Sigmoid colon (tissue), 4 donors: ENCODE data around the gene PPARA.

Source experiments
- EP300 ChIP-seq, 4 donors: sonication (generic); formaldehyde crosslinking; IDR thresholded peaks; one replicate each; pipeline ENCODE4 v1.6.1; 2017; ENCODE audit warnings: antibody characterized with exemption in 4 of 4
- POLR2A ChIP-seq, 2 donors: fragments of 450-650 bp; IDR thresholded peaks; one replicate each; pipeline ENCODE4 v1.6.1; 2016; ENCODE audit warnings: antibody characterized with exemption in 2 of 2, mild to moderate bottlenecking in 2 of 2, moderate library complexity in 2 of 2
- POLR2AphosphoS5 ChIP-seq, 4 donors: sonication (generic); formaldehyde crosslinking; IDR thresholded peaks; one replicate each; pipeline ENCODE4 v1.6.1; 2017; ENCODE audit warnings: antibody characterized with exemption in 4 of 4
- TF ChIP-seq, protein P1 (sequence below), 4 experiments: fragments of 450-650 bp in 3 of 4; fragments of 200-600 bp in 1 of 4; IDR thresholded peaks; one replicate each; pipeline ENCODE4 v1.5.1; 2016 to 2019; ENCODE audit warnings: antibody characterized with exemption in 4 of 4, mild to moderate bottlenecking in 3 of 4, moderate library complexity in 2 of 4

DNA sequence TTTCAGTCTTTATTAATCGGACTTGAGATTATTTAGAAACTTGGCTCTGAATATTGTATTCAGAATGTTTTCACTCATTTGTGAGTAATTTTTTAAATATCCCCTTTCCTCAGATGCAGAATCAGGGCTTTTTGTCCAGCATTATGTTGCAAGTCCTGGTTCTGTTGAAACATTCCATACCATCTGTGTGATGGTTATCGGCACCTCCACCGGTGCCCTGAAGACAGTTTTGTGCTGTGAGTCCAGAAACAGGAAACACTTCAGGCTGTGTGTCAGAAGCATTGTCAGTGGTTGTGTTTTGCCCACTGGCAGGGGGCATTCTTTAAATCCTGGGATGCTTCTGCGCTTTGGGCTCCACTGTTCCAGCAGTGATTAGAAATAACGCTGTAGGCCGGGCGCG is 79.4 kb downstream of the PPARA start:
- TF ChIP-seq, protein P1, sequence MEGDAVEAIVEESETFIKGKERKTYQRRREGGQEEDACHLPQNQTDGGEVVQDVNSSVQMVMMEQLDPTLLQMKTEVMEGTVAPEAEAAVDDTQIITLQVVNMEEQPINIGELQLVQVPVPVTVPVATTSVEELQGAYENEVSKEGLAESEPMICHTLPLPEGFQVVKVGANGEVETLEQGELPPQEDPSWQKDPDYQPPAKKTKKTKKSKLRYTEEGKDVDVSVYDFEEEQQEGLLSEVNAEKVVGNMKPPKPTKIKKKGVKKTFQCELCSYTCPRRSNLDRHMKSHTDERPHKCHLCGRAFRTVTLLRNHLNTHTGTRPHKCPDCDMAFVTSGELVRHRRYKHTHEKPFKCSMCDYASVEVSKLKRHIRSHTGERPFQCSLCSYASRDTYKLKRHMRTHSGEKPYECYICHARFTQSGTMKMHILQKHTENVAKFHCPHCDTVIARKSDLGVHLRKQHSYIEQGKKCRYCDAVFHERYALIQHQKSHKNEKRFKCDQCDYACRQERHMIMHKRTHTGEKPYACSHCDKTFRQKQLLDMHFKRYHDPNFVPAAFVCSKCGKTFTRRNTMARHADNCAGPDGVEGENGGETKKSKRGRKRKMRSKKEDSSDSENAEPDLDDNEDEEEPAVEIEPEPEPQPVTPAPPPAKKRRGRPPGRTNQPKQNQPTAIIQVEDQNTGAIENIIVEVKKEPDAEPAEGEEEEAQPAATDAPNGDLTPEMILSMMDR (IDR thresholded peaks at IDR 0.05) = no peak
- no peak for TF ChIP-seq POLR2A (IDR thresholded peaks at IDR 0.05)
- TF ChIP-seq POLR2AphosphoS5 (IDR thresholded peaks at IDR 0.05) = no peak
- no peak for TF ChIP-seq EP300 (IDR thresholded peaks at IDR 0.05)
